Endothelial cell of umbilical vein (primary cell): Measurements from ENCODE around the gene RHOB.

Experiments
- EZH2 ChIP-seq: IDR thresholded peaks from 2 replicates; pipeline ENCODE4 v1.6.1; 2012; ENCODE audit warnings: borderline replicate concordance, low read depth, mild to moderate bottlenecking, moderate library complexity, low read length, inconsistent platforms; ENCODE audit not compliant: severe bottlenecking
- FOS ChIP-seq: IDR thresholded peaks from 2 replicates; pipeline ENCODE4 v1.6.1; 2011; ENCODE audit warnings: mild to moderate bottlenecking, low read length, moderate library complexity, borderline replicate concordance; ENCODE audit not compliant: insufficient read depth
- GATA2 ChIP-seq: IDR thresholded peaks from 2 replicates; pipeline ENCODE4 v1.7.0; 2011; ENCODE audit warnings: low read depth, mild to moderate bottlenecking, moderate library complexity, mixed read lengths, low read length; ENCODE audit not compliant: insufficient read length, insufficient read depth
- JUN ChIP-seq: IDR thresholded peaks from 2 replicates; pipeline ENCODE4 v1.6.1; 2011; ENCODE audit warnings: borderline replicate concordance, low read depth; ENCODE audit not compliant: insufficient read length, insufficient read depth
- MYC ChIP-seq: IDR thresholded peaks from one replicate; pipeline ENCODE4 v1.6.1; 2011; ENCODE audit warnings: mild to moderate bottlenecking, low read depth, low read length
- POLR2A ChIP-seq: IDR thresholded peaks from 2 replicates; pipeline ENCODE4 v1.6.1; 2012; ENCODE audit warnings: low read depth, mild to moderate bottlenecking, control low read depth, low read length
- POLR2AphosphoS5 ChIP-seq: IDR thresholded peaks from 2 replicates; pipeline ENCODE4 v1.6.1; 2012; ENCODE audit warnings: low read depth, mild to moderate bottlenecking, control low read depth, low read length, moderate library complexity; ENCODE audit not compliant: insufficient read depth
- TF ChIP-seq, protein P1 (sequence below), 2 donors: IDR thresholded peaks; 1 replicate in 1 of 2; 2 replicates in 1 of 2; pipeline ENCODE4 v1.5.1; 2011; ENCODE audit warnings: low read length in 2 of 2, mild to moderate bottlenecking in 2 of 2, moderate library complexity in 2 of 2, control low read depth in 1 of 2, inconsistent platforms in 1 of 2, low read depth in 1 of 2; ENCODE audit not compliant: insufficient read depth in 1 of 2; ENCODE audit errors: extremely low read depth in 1 of 2
- TF ChIP-seq, protein P2 (sequence below): IDR thresholded peaks from 2 replicates; pipeline ENCODE4 v1.6.1; 2011; ENCODE audit not compliant: insufficient read depth, insufficient read length

DNA sequence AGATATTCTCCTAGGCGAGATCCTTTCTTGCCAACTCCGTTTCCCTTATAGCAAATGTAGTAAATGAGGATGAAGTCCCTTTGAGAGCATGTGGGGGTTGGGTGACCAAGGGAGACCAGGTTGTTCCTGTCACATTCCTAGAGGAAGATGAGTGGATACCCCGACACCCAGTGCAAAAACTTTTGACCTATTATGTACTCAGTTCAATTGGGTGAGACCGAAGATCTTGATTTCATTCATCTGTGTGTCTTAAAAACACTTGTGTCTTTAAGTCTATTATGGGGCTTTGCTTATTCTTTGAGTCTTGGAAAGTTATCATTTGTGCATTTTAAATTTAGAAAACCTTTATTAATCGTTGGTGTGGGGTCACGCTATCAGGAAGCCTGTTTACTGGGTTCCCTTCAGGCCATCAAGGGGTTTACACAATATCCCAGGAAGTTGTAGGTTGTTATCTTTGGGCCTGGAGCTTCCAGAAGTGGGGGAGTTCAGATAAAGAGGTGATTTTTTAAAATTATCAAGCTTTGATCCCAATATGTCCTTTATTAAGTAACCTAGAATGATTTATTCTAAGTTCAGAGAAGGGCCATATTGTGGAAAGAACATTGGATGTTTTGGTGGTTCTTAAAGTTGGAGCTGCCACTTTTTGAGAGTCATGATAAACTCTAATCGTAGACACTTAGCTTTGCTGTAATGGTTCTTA lies 2.8 kb downstream of the RHOB start:
- TF ChIP-seq, protein P1, sequence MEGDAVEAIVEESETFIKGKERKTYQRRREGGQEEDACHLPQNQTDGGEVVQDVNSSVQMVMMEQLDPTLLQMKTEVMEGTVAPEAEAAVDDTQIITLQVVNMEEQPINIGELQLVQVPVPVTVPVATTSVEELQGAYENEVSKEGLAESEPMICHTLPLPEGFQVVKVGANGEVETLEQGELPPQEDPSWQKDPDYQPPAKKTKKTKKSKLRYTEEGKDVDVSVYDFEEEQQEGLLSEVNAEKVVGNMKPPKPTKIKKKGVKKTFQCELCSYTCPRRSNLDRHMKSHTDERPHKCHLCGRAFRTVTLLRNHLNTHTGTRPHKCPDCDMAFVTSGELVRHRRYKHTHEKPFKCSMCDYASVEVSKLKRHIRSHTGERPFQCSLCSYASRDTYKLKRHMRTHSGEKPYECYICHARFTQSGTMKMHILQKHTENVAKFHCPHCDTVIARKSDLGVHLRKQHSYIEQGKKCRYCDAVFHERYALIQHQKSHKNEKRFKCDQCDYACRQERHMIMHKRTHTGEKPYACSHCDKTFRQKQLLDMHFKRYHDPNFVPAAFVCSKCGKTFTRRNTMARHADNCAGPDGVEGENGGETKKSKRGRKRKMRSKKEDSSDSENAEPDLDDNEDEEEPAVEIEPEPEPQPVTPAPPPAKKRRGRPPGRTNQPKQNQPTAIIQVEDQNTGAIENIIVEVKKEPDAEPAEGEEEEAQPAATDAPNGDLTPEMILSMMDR (IDR thresholded peaks at IDR 0.05; ENCODE audit: extremely low read depth in 1 of 2, insufficient read depth in 1 of 2, low read depth in 1 of 2, low read length in 2 of 2) = peak in 1 of 2 donors; percentile 3
- TF ChIP-seq EZH2 = no peak
- TF ChIP-seq POLR2A = peak; percentile 9
- no peak for TF ChIP-seq MYC
- peak; percentile 82 for TF ChIP-seq POLR2AphosphoS5
- TF ChIP-seq, protein P2, sequence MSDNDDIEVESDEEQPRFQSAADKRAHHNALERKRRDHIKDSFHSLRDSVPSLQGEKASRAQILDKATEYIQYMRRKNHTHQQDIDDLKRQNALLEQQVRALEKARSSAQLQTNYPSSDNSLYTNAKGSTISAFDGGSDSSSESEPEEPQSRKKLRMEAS = no peak
- TF ChIP-seq FOS = no peak
- no peak for TF ChIP-seq JUN
- TF ChIP-seq GATA2 = no peak
